PC-3 (cell line): ENCODE results near the gene ENOX2. TPM values are rescaled to one million over a fixed set of nuclear protein-coding genes. Genes with fewer than 3 reads are reported as not detected.
"Not testable (repeated sequence)": the region's sequence is repeated elsewhere in the genome, so short reads cannot be mapped to it uniquely, and the experiment has no call there.

ENCODE experiments used
- ATAC-seq: fragments of 200-7000 bp; cut with Tn5 transposase; 2 replicates; pipeline ENCODE4 v1.9.1; 2020; ENCODE audit warnings: mild to moderate bottlenecking, moderate library complexity
- BruUV-seq: library from RNA; stranded (reverse); fragments of 400-500 nt; replicated peaks from 2 replicates; lab custom pipeline; 2021; lab: Mats Ljungman, UMichigan
- CTCF ChIA-PET: fragments of 300-600 bp; sonication (Branson Sonifier 250); formaldehyde crosslinking; loops from one replicate; lab custom pipeline; 2022; ENCODE audit warnings: antibody characterized with exemption; lab: Charles Lee
- POLR2A ChIA-PET: fragments of 300-600 bp; sonication (Branson Sonifier 250); formaldehyde crosslinking; loops from one replicate; lab custom pipeline; 2022; ENCODE audit warnings: antibody characterized with exemption; ENCODE audit not compliant: unreplicated experiment; lab: Charles Lee
- DNase-seq: peaks from one replicate; pipeline ENCODE4 v3.0.0-alpha.2; 2015
- H2AFZ ChIP-seq: fragments of 300-600 bp; sonication (generic); 2 replicates; pipeline ENCODE4 v1.6.0; 2016; ENCODE audit warnings: antibody characterized with exemption, low read length
- H3F3A ChIP-seq: fragments of 300-600 bp; sonication (generic); one replicate; pipeline ENCODE4 v1.6.0; 2017; ENCODE audit warnings: antibody characterized with exemption, low read length, control low read depth, mild to moderate bottlenecking; ENCODE audit not compliant: unreplicated experiment
- H3K27ac ChIP-seq: fragments of 300-600 bp; sonication (generic); 2 replicates; pipeline ENCODE4 v1.5.1; 2016; ENCODE audit warnings: mild to moderate bottlenecking, low read length
- H3K27me3 ChIP-seq: fragments of 300-600 bp; sonication (generic); 2 replicates; pipeline ENCODE4 v1.6.1; 2016; ENCODE audit warnings: low read length, mixed read lengths
- H3K36me3 ChIP-seq: fragments of 300-600 bp; sonication (generic); 2 replicates; pipeline ENCODE4 v1.6.1; 2016; ENCODE audit warnings: low read depth, mixed run types, low read length, mixed read lengths
- H3K4me1 ChIP-seq: fragments of 300-600 bp; sonication (generic); 2 replicates; pipeline ENCODE4 v1.5.1; 2016; ENCODE audit warnings: low read length; ENCODE audit not compliant: insufficient read depth
- H3K4me2 ChIP-seq: fragments of 300-600 bp; sonication (generic); 2 replicates; pipeline ENCODE4 v1.6.0; 2016; ENCODE audit warnings: low read length
- H3K4me3 ChIP-seq: fragments of 300-600 bp; sonication (generic); 2 replicates; pipeline ENCODE4 v1.5.1; 2016; ENCODE audit warnings: mild to moderate bottlenecking, low read length, mixed read lengths
- H3K79me2 ChIP-seq: fragments of 300-600 bp; sonication (generic); 2 replicates; pipeline ENCODE4 v1.6.1; 2017; ENCODE audit warnings: low read length, mixed read lengths
- H3K9ac ChIP-seq: fragments of 300-600 bp; sonication (generic); 2 replicates; pipeline ENCODE4 v1.6.0; 2016; ENCODE audit warnings: mild to moderate bottlenecking, low read length
- H3K9me2 ChIP-seq: fragments of 300-600 bp; sonication (generic); replicated peaks from 2 replicates; pipeline ENCODE4 v1.6.1; 2016; ENCODE audit warnings: mixed run types, low read length, mixed read lengths
- H3K9me3 ChIP-seq: fragments of 300-600 bp; sonication (generic); 2 replicates; pipeline ENCODE4 v1.6.1; 2016; ENCODE audit warnings: low read length, mixed read lengths
- H4K20me1 ChIP-seq: fragments of 300-600 bp; sonication (generic); 2 replicates; pipeline ENCODE4 v1.6.1; 2016; ENCODE audit warnings: low read length, mixed read lengths
- EZH2 ChIP-seq: fragments of 300-600 bp; sonication (generic); IDR thresholded peaks from one replicate; pipeline ENCODE4 v1.6.1; 2017; ENCODE audit warnings: antibody characterized with exemption, mild to moderate bottlenecking, low read length; ENCODE audit not compliant: unreplicated experiment
- EZH2phosphoT487 ChIP-seq: fragments of 300-600 bp; sonication (generic); IDR thresholded peaks from 2 replicates; pipeline ENCODE4 v1.6.1; 2018; ENCODE audit warnings: mild to moderate bottlenecking, antibody characterized with exemption, low read length, borderline replicate concordance
- intact Hi-C: fragments of 100-400 bp; cut with micrococcal nuclease; formaldehyde crosslinking; loops from 2 replicates; pipeline ENCODE4 v1.9.0; 2023
- total RNA-seq: library from RNA; depleted of rRNA; stranded (reverse); fragments of >200 nt; gene quantifications from 2 replicates; pipeline ENCODE4 v1.2.3, GENCODE V29; 2014
- TF ChIP-seq, protein P1 (sequence below): fragments of 300-600 bp; sonication (generic); conservative IDR thresholded peaks from 2 replicates; pipeline ENCODE4 v1.5.1; 2017; ENCODE audit warnings: antibody characterized with exemption, low read depth, mild to moderate bottlenecking, low read length

ENOX2 gene
- total RNA-seq, 1 experiment from 2014 or later: 11.8 TPM

DNA sequence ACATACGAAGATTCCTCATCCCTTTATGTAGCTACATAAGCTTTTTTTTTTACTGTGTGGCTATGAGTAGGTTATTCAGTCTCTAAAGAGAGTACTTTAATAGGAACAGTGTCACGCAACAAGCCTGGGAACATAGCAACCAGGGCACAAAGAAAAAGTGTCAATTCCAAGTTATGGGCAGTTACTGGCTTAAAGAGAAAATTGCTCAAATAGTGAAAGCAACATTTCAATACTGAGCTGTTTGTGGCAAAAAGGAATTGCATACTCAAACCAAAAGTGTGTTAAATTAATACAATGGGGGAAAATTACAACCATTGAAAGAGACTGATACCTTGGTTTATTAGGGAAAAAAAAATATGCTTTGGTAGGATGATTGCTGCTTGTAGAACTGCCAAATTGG, 41.2 kb upstream of the ENOX2 start:
- no peak overlapping the region for H3K4me3 ChIP-seq
- no peaks in the 10 kb centered on the region for H3K9me3 ChIP-seq
- ChIA-PET POLR2A (no interaction called here), CTCF (no interaction called here)
- no peak for ATAC-seq
- H3K9ac ChIP-seq: no peak overlapping the region
- no peak overlapping the region for H3K27ac ChIP-seq
- no peaks in the 10 kb centered on the region for H4K20me1 ChIP-seq
- H3F3A ChIP-seq: no peaks in the 10 kb centered on the region
- H3K79me2 ChIP-seq: no peaks in the 10 kb centered on the region
- no peak overlapping the region for H3K4me2 ChIP-seq
- no peaks in the 10 kb centered on the region for H3K36me3 ChIP-seq
- H3K4me1 ChIP-seq: no peaks in the 10 kb centered on the region
- DNase-seq: no peak
- H3K9me2 ChIP-seq: no peaks in the 10 kb centered on the region
- H3K27me3 ChIP-seq: peaks cover 13% of the 10 kb centered on the region; the same call in 1 of the 2 replicates
- intact Hi-C loops: no loop called here
- H2AFZ ChIP-seq: no peak overlapping the region
- BruUV-seq: no TSS peak
- TF ChIP-seq, protein P1, sequence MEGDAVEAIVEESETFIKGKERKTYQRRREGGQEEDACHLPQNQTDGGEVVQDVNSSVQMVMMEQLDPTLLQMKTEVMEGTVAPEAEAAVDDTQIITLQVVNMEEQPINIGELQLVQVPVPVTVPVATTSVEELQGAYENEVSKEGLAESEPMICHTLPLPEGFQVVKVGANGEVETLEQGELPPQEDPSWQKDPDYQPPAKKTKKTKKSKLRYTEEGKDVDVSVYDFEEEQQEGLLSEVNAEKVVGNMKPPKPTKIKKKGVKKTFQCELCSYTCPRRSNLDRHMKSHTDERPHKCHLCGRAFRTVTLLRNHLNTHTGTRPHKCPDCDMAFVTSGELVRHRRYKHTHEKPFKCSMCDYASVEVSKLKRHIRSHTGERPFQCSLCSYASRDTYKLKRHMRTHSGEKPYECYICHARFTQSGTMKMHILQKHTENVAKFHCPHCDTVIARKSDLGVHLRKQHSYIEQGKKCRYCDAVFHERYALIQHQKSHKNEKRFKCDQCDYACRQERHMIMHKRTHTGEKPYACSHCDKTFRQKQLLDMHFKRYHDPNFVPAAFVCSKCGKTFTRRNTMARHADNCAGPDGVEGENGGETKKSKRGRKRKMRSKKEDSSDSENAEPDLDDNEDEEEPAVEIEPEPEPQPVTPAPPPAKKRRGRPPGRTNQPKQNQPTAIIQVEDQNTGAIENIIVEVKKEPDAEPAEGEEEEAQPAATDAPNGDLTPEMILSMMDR: no peak
- TF ChIP-seq EZH2phosphoT487: no peak
- no peak for TF ChIP-seq EZH2

DNA sequence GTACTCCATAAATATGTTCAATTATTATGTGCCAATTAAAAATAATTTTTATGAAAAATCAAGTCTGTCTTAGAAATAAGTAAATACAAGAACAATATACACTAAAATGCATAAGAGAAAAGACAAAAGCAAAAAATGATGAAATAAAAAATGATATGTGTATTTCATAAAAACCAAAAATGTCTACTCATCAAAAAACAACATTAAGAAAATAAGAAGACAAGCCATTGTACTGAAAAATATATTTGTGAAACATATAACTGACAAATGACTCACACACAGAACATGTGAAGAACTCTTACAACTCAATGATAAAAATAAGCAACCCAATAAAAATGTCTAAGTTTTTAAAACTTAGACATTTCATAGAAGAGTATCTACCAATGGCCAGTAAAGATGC, 34.1 kb upstream of the ENOX2 start:
- intact Hi-C loops: no loop called here
- Histone ChIP-seq H2AFZ (no peak overlapping the region), H3K9me2 (no peaks in the 10 kb centered on the region), H3K9ac (no peak overlapping the region), H3F3A (no peaks in the 10 kb centered on the region), H3K4me2 (no peak overlapping the region), H3K27me3 (no peaks in the 10 kb centered on the region), H3K27ac (no peak overlapping the region), H3K4me3 (no peak overlapping the region), H3K9me3 (no peaks in the 10 kb centered on the region), H3K36me3 (no peaks in the 10 kb centered on the region), H4K20me1 (no peaks in the 10 kb centered on the region), H3K4me1 (no peaks in the 10 kb centered on the region), H3K79me2 (no peaks in the 10 kb centered on the region)
- ATAC-seq (no peak), DNase-seq (no peak)
- ChIA-PET POLR2A (no interaction called here), CTCF (no interaction called here)
- TF ChIP-seq EZH2phosphoT487 (no peak), EZH2 (no peak)
- TF ChIP-seq, protein P1: no peak
- BruUV-seq: no TSS peak

DNA sequence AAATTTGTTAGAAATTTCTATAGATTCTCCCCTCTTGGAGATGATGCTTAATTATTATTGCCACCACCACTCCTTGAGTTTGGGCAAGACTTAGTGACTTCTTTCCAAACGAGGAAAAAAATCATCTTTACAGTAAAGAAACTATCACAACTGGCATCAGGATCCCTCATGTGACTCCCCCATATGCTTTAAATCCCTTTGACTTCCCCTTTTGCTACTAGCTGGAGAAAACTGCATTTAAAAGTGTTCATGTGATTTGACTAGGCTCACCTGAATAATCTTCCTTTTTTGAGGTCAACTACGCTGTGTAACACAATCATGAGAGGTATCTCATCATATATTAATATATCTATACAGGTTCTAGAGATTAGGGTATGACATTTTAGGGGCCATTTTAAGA, 30.3 kb upstream of the ENOX2 start:
- no peaks in the 10 kb centered on the region for H3K4me1 ChIP-seq
- intact Hi-C loops: no loop called here
- H3K36me3 ChIP-seq: no peaks in the 10 kb centered on the region
- H4K20me1 ChIP-seq: no peaks in the 10 kb centered on the region
- ChIA-PET CTCF (no interaction called here), POLR2A (no interaction called here)
- no peaks in the 10 kb centered on the region for H3K79me2 ChIP-seq
- no peaks in the 10 kb centered on the region for H3F3A ChIP-seq
- H3K9ac ChIP-seq: no peak overlapping the region
- BruUV-seq: no TSS peak
- H3K4me2 ChIP-seq: no peak overlapping the region
- DNase-seq (no peak), ATAC-seq (no peak)
- TF ChIP-seq, protein P1: no peak
- no peak for TF ChIP-seq EZH2phosphoT487
- TF ChIP-seq EZH2: no peak
- no peaks in the 10 kb centered on the region for H3K27me3 ChIP-seq
- H3K27ac ChIP-seq: no peak overlapping the region
- H3K4me3 ChIP-seq: no peak overlapping the region
- no peaks in the 10 kb centered on the region for H3K9me3 ChIP-seq
- no peaks in the 10 kb centered on the region for H3K9me2 ChIP-seq
- H2AFZ ChIP-seq: no peak overlapping the region

DNA sequence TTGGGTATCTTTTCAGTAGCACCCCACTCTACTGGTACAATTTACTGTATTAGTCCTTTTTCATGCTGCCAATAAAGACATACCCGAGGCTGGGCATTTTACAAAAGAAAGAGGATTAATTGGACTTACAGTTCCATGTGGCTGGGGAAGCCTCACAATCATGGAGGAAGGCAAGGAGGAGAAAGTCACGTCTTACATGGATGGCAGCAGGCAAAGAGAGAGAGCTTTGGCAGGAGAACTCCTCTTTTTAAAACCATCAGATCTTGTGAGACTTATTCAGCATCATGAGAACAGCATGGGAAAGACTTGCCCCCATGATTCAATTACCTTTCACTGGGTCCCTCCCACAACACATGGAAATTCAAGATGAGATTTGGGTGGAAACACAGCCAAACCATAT, 17.4 kb upstream of the ENOX2 start:
- BruUV-seq, H3K9ac ChIP-seq, intact Hi-C loops, H3K36me3 ChIP-seq, H3K9me2 ChIP-seq, DNase-seq, H3K27me3 ChIP-seq, H3K27ac ChIP-seq, CTCF ChIA-PET, H3K4me3 ChIP-seq, H3K4me2 ChIP-seq, H4K20me1 ChIP-seq, H2AFZ ChIP-seq, H3K9me3 ChIP-seq, POLR2A ChIA-PET, H3K4me1 ChIP-seq, H3K79me2 ChIP-seq, ATAC-seq, H3F3A ChIP-seq: not testable (repeated sequence)
